Effector memory CD8-positive, alpha-beta T cell (primary cell): ENCODE data around the gene PLEKHA6.

Experiments used
- ATAC-seq: fragments of 150-1000 bp; cut with Tn5 transposase; replicated peaks from 2 replicates; pipeline ENCODE4 v1.10.0; 2021; ENCODE audit warnings: mild to moderate bottlenecking, moderate library complexity
- DNase-seq, 3 experiments: peaks; one replicate each; pipeline ENCODE4 v3.0.0; 2021
- H3K27ac Mint-ChIP-seq, 2 donors: one replicate each; pipeline ENCODE4 v1.8.0; 2022; ENCODE audit warnings: mild to moderate bottlenecking in 2 of 2, mixed read lengths in 2 of 2, moderate library complexity in 2 of 2
- H3K27me3 Mint-ChIP-seq, 2 donors: one replicate each; pipeline ENCODE4 v1.8.0; 2022; ENCODE audit warnings: mixed read lengths in 2 of 2
- H3K36me3 Mint-ChIP-seq: one replicate; pipeline ENCODE4 v1.8.0; 2022; ENCODE audit warnings: mild to moderate bottlenecking, moderate library complexity, mixed read lengths; ENCODE audit not compliant: insufficient read depth
- H3K4me1 Mint-ChIP-seq, 2 donors: one replicate each; pipeline ENCODE4 v1.8.0; 2022; ENCODE audit warnings: low read depth in 2 of 2, mixed read lengths in 2 of 2
- H3K4me3 Mint-ChIP-seq, 2 donors: one replicate each; pipeline ENCODE4 v1.8.0; 2022; ENCODE audit warnings: mild to moderate bottlenecking in 2 of 2, mixed read lengths in 2 of 2, moderate library complexity in 2 of 2
- H3K9me3 Mint-ChIP-seq, 2 donors: one replicate each; pipeline ENCODE4 v1.8.0; 2022; ENCODE audit warnings: mixed read lengths in 2 of 2
- total RNA-seq, 9 experiments: gene quantifications; one replicate each; lab custom pipeline; 2026; lab: John Stamatoyannopoulos, UW

PLEKHA6 gene
- 0.18 to 2.5 (median 1.3) reads per million in 9 experiments for total RNA-seq

GRCh38 chr1:204359474-204360255, at the start of gene PLEKHA6:
Gene PLEKHA6, minus strand, starts transcription at chr1:204359929. Its CDS starts 86,202 bp downstream, at chr1:204273727.
- peaks cover 3% of the 10 kb centered on the region for H3K36me3 Mint-ChIP-seq
- no peaks in the 10 kb centered on the region for H3K9me3 Mint-ChIP-seq
- H3K4me3 Mint-ChIP-seq = no peak within 1 kb of the TSS
- ATAC-seq = no peak
- peaks cover 0 to 25% of the 10 kb centered on the region in 2 donors for H3K27me3 Mint-ChIP-seq
- no peak for DNase-seq
- H3K27ac Mint-ChIP-seq = no peak within 1 kb of the TSS
- H3K4me1 Mint-ChIP-seq = peaks cover 6 to 13% of the 10 kb centered on the region in 2 donors

- Mint-ChIP-seq H3K27me3 (no peaks in the 10 kb centered on the region), H3K36me3 (peaks cover 79% of the 10 kb centered on the region), H3K4me3 (peak overlapping the region; percentile 95 to 99), H3K27ac (peak overlapping the region; percentile 99 to 100), H3K4me1 (peaks cover 14 to 31% of the 10 kb centered on the region in 2 donors), H3K9me3 (no peaks in the 10 kb centered on the region)
- no peak for DNase-seq
- no peak for ATAC-seq
These were observed 49.4 kb upstream of the PLEKHA6 start for GRCh38 chr1:204409123-204409522.

GRCh38 chr1:204408602-204409001, 48.9 kb upstream of the PLEKHA6 start:
- H3K9me3 Mint-ChIP-seq = no peaks in the 10 kb centered on the region
- DNase-seq (no peak), ATAC-seq (no peak)
- H3K27ac Mint-ChIP-seq = peak overlapping the region; percentile 81 to 99
- peak overlapping the region; percentile 95 to 99 for H3K4me3 Mint-ChIP-seq
- H3K27me3 Mint-ChIP-seq = no peaks in the 10 kb centered on the region
- peaks cover 85% of the 10 kb centered on the region for H3K36me3 Mint-ChIP-seq
- H3K4me1 Mint-ChIP-seq = peaks cover 16 to 36% of the 10 kb centered on the region in 2 donors

GRCh38 chr1:204408074-204408507, 48.4 kb upstream of the PLEKHA6 start:
- peaks cover 87% of the 10 kb centered on the region for H3K36me3 Mint-ChIP-seq
- H3K4me3 Mint-ChIP-seq = peak overlapping the region; percentile 95 to 99
- H3K9me3 Mint-ChIP-seq = no peaks in the 10 kb centered on the region
- DNase-seq (peak in 2 of 3 experiments; percentile 29 to 35), ATAC-seq (no peak)
- H3K27me3 Mint-ChIP-seq = no peaks in the 10 kb centered on the region
- peaks cover 16 to 37% of the 10 kb centered on the region in 2 donors for H3K4me1 Mint-ChIP-seq
- peak overlapping the region; percentile 81 to 99 for H3K27ac Mint-ChIP-seq

- Mint-ChIP-seq H3K4me3 (peak overlapping the region; percentile 95 to 99), H3K36me3 (peaks cover 87% of the 10 kb centered on the region), H3K4me1 (peaks cover 13 to 37% of the 10 kb centered on the region in 2 donors), H3K9me3 (no peaks in the 10 kb centered on the region), H3K27me3 (no peaks in the 10 kb centered on the region), H3K27ac (peak overlapping the region; percentile 81 to 99)
- ATAC-seq (no peak), DNase-seq (no peak)
These were observed 47.7 kb upstream of the PLEKHA6 start for GRCh38 chr1:204407295-204407971.

GRCh38 chr1:204406621-204407020, 46.9 kb upstream of the PLEKHA6 start:
- ATAC-seq = no peak
- DNase-seq = no peak
- H3K9me3 Mint-ChIP-seq = no peaks in the 10 kb centered on the region
- H3K4me3 Mint-ChIP-seq = peak overlapping the region; percentile 95 to 99
- H3K36me3 Mint-ChIP-seq = peaks cover 90% of the 10 kb centered on the region
- peaks cover 13 to 41% of the 10 kb centered on the region in 2 donors for H3K4me1 Mint-ChIP-seq
- H3K27ac Mint-ChIP-seq = peak overlapping the region in 1 of 2 donors; percentile 59
- H3K27me3 Mint-ChIP-seq = no peaks in the 10 kb centered on the region

GRCh38 chr1:204405988-204406387, 46.3 kb upstream of the PLEKHA6 start:
- Mint-ChIP-seq H3K9me3 (no peaks in the 10 kb centered on the region), H3K4me1 (peaks cover 13 to 43% of the 10 kb centered on the region in 2 donors), H3K27me3 (no peaks in the 10 kb centered on the region), H3K27ac (peak overlapping the region in 1 of 2 donors; percentile 59), H3K36me3 (peaks cover 90% of the 10 kb centered on the region), H3K4me3 (peak overlapping the region; percentile 95 to 99)
- ATAC-seq = no peak
- no peak for DNase-seq

GRCh38 chr1:204404629-204405028, 44.9 kb upstream of the PLEKHA6 start:
- H3K27me3 Mint-ChIP-seq = no peaks in the 10 kb centered on the region
- DNase-seq (no peak), ATAC-seq (no peak)
- H3K4me1 Mint-ChIP-seq = peaks cover 8 to 41% of the 10 kb centered on the region in 2 donors
- peaks cover 91% of the 10 kb centered on the region for H3K36me3 Mint-ChIP-seq
- H3K9me3 Mint-ChIP-seq = no peaks in the 10 kb centered on the region
- H3K4me3 Mint-ChIP-seq = no peak overlapping the region
- peak overlapping the region in 1 of 2 donors; percentile 46 for H3K27ac Mint-ChIP-seq

GRCh38 chr1:204402391-204402790, 42.7 kb upstream of the PLEKHA6 start:
- Mint-ChIP-seq H3K27me3 (no peaks in the 10 kb centered on the region), H3K9me3 (no peaks in the 10 kb centered on the region), H3K27ac (peak overlapping the region in 1 of 2 donors; percentile 44), H3K4me1 (peaks cover 8 to 31% of the 10 kb centered on the region in 2 donors), H3K4me3 (no peak overlapping the region), H3K36me3 (peaks cover 93% of the 10 kb centered on the region)
- DNase-seq = no peak
- ATAC-seq = no peak

- Mint-ChIP-seq H3K9me3 (no peaks in the 10 kb centered on the region), H3K4me3 (no peak overlapping the region), H3K4me1 (peaks cover 8 to 31% of the 10 kb centered on the region in 2 donors), H3K27ac (peak overlapping the region; percentile 44 to 79), H3K27me3 (no peaks in the 10 kb centered on the region), H3K36me3 (peaks cover 88% of the 10 kb centered on the region)
- ATAC-seq = no peak
- DNase-seq = no peak
These were observed 42.0 kb upstream of the PLEKHA6 start for GRCh38 chr1:204401730-204402129.

GRCh38 chr1:204400882-204401510, 41.3 kb upstream of the PLEKHA6 start:
- H3K4me1 Mint-ChIP-seq = peaks cover 6 to 28% of the 10 kb centered on the region in 2 donors
- ATAC-seq = no peak
- no peaks in the 10 kb centered on the region for H3K9me3 Mint-ChIP-seq
- no peaks in the 10 kb centered on the region for H3K27me3 Mint-ChIP-seq
- DNase-seq = no peak
- H3K27ac Mint-ChIP-seq = peak overlapping the region; percentile 59 to 79
- no peak overlapping the region for H3K4me3 Mint-ChIP-seq
- H3K36me3 Mint-ChIP-seq = peaks cover 85% of the 10 kb centered on the region

- DNase-seq = peak; percentile 45 to 61 (median 51)
- H3K4me1 Mint-ChIP-seq = peaks cover 2 to 19% of the 10 kb centered on the region in 2 donors
These were observed 38.7 kb upstream of the PLEKHA6 start for GRCh38 chr1:204398197-204399125.

More at GRCh38 chr1:204398197-204399125, 38.7 kb upstream of the PLEKHA6 start:
- H3K36me3 Mint-ChIP-seq = peaks cover 67% of the 10 kb centered on the region
- no peaks in the 10 kb centered on the region for H3K27me3 Mint-ChIP-seq
- no peaks in the 10 kb centered on the region for H3K9me3 Mint-ChIP-seq
- peak overlapping the region; percentile 59 to 62 for H3K27ac Mint-ChIP-seq
- peak; percentile 94 for ATAC-seq
- no peak overlapping the region for H3K4me3 Mint-ChIP-seq
